Sigmoid colon (tissue), 4 donors: ENCODE data around the gene MVB12B.

Source experiments
- CTCF ChIP-seq, 4 experiments: fragments of 450-650 bp in 3 of 4; fragments of 200-600 bp in 1 of 4; IDR thresholded peaks; one replicate each; pipeline ENCODE4 v1.5.1; 2016 to 2019; ENCODE audit warnings: antibody characterized with exemption in 4 of 4, mild to moderate bottlenecking in 3 of 4, moderate library complexity in 2 of 4
- EP300 ChIP-seq, 4 donors: sonication (generic); formaldehyde crosslinking; IDR thresholded peaks; one replicate each; pipeline ENCODE4 v1.6.1; 2017; ENCODE audit warnings: antibody characterized with exemption in 4 of 4
- POLR2A ChIP-seq, 2 donors: fragments of 450-650 bp; IDR thresholded peaks; one replicate each; pipeline ENCODE4 v1.6.1; 2016; ENCODE audit warnings: antibody characterized with exemption in 2 of 2, mild to moderate bottlenecking in 2 of 2, moderate library complexity in 2 of 2
- POLR2AphosphoS5 ChIP-seq, 4 donors: sonication (generic); formaldehyde crosslinking; IDR thresholded peaks; one replicate each; pipeline ENCODE4 v1.6.1; 2017; ENCODE audit warnings: antibody characterized with exemption in 4 of 4

GRCh38 chr9:126471084-126471624, 144.5 kb downstream of the MVB12B start:
- TF ChIP-seq CTCF (IDR thresholded peaks at IDR 0.05) (no peak), EP300 (IDR thresholded peaks at IDR 0.05) (no peak), POLR2A (IDR thresholded peaks at IDR 0.05) (no peak), POLR2AphosphoS5 (IDR thresholded peaks at IDR 0.05) (no peak)
